Caco-2 (cell line): Measurements from ENCODE around the gene TNFSF15. TPM values are rescaled to one million over a fixed set of nuclear protein-coding genes. Genes with fewer than 3 reads are reported as not detected.

Source experiments
- BruUV-seq: library from RNA; stranded (reverse); fragments of 400-500 nt; replicated peaks from 2 replicates; lab custom pipeline; 2021; lab: Mats Ljungman, UMichigan
- CTCF ChIA-PET: fragments of 300-600 bp; sonication (Branson Sonifier 250); formaldehyde crosslinking; loops from one replicate; lab custom pipeline; 2022; ENCODE audit warnings: antibody characterized with exemption; lab: Charles Lee
- POLR2A ChIA-PET: fragments of 300-600 bp; sonication (Branson Sonifier 250); formaldehyde crosslinking; loops from one replicate; lab custom pipeline; 2022; ENCODE audit warnings: antibody characterized with exemption; lab: Charles Lee
- DNase-seq, 2 experiments: peaks; one replicate each; pipeline versions ENCODE4 v3.0.0 to v3.0.0-alpha.2; 2020 to 2022
- H3K27me3 ChIP-seq: replicated peaks from 2 replicates; pipeline ENCODE4 v1.6.0; 2011; ENCODE audit warnings: low read length; ENCODE audit not compliant: control insufficient read depth, insufficient read depth
- H3K36me3 ChIP-seq: 2 replicates; pipeline ENCODE4 v1.5.1; 2011; ENCODE audit warnings: low read length; ENCODE audit not compliant: control insufficient read depth, insufficient read depth
- H3K4me1 ChIP-seq: fragments of 250-450 bp; sonication (Bioruptor Pico); 2 replicates; pipeline ENCODE4 v1.5.1; 2020; ENCODE audit warnings: mild to moderate bottlenecking
- H3K4me3 ChIP-seq: 2 replicates; pipeline ENCODE4 v1.5.1; 2011; ENCODE audit warnings: low read depth, mild to moderate bottlenecking, control low read depth, low read length
- H3K9me3 ChIP-seq: fragments of 250-450 bp; sonication (Bioruptor Pico); 2 replicates; pipeline ENCODE4 v1.5.1; 2020; ENCODE audit warnings: mild to moderate bottlenecking, moderate library complexity
- H3K27ac Mint-ChIP-seq: one replicate; pipeline ENCODE4 v1.8.0; 2022; ENCODE audit warnings: mixed read lengths; ENCODE audit not compliant: unreplicated experiment
- H3K27me3 Mint-ChIP-seq: one replicate; pipeline ENCODE4 v1.8.0; 2022; ENCODE audit warnings: mixed read lengths; ENCODE audit not compliant: insufficient read depth, unreplicated experiment
- H3K36me3 Mint-ChIP-seq: one replicate; pipeline ENCODE4 v1.8.0; 2022; ENCODE audit warnings: mild to moderate bottlenecking, mixed read lengths; ENCODE audit not compliant: insufficient read depth, unreplicated experiment
- H3K4me1 Mint-ChIP-seq: one replicate; pipeline ENCODE4 v1.8.0; 2022; ENCODE audit warnings: low read depth, mixed read lengths; ENCODE audit not compliant: unreplicated experiment
- H3K4me3 Mint-ChIP-seq: one replicate; pipeline ENCODE4 v1.8.0; 2022; ENCODE audit warnings: mild to moderate bottlenecking, moderate library complexity, mixed read lengths; ENCODE audit not compliant: unreplicated experiment
- H3K9me3 Mint-ChIP-seq: one replicate; pipeline ENCODE4 v1.8.0; 2022; ENCODE audit warnings: mixed read lengths; ENCODE audit not compliant: unreplicated experiment
- CTCF ChIP-seq, 2 experiments: fragments of 200-600 bp in 1 of 2; IDR thresholded peaks; 1 replicate in 1 of 2; 2 replicates in 1 of 2; pipeline versions ENCODE4 v1.5.1 to v1.8.0; 2011 to 2022; ENCODE audit warnings: antibody characterized with exemption in 1 of 2, control low read depth in 1 of 2, inconsistent platforms in 1 of 2, low read depth in 1 of 2, low read length in 1 of 2, mild to moderate bottlenecking in 1 of 2, moderate library complexity in 1 of 2; ENCODE audit not compliant: insufficient read depth in 1 of 2, severe bottlenecking in 1 of 2, unreplicated experiment in 1 of 2
- intact Hi-C: fragments of 100-400 bp; cut with micrococcal nuclease; formaldehyde crosslinking; loops from one replicate; pipeline ENCODE4 v1.10.0; 2022; ENCODE audit not compliant: unreplicated experiment
- total RNA-seq: library from RNA; stranded (reverse); gene quantifications from 2 replicates; pipeline ENCODE4 v1.2.3, GENCODE V29; 2022

TNFSF15 gene
- total RNA-seq, 1 experiment from 2014 or later, result 0.66 TPM

GRCh38 chr9:114776683-114777399 lies 29.0 kb downstream of the TNFSF15 start:
- BruUV-seq, result no TSS peak
- no peak overlapping the region for H3K4me3 Mint-ChIP-seq
- no peak for DNase-seq
- intact Hi-C loops, result no loop called here
- CTCF ChIA-PET, result no interaction called here
- Histone ChIP-seq H3K27me3 (no peaks in the 10 kb centered on the region; the same call in 1 of the 2 replicates), H3K9me3 (no peaks in the 10 kb centered on the region), H3K4me1 (no peaks in the 10 kb centered on the region), H3K36me3 (no peaks in the 10 kb centered on the region), H3K4me3 (no peak overlapping the region)
- TF ChIP-seq CTCF (IDR thresholded peaks at IDR 0.05; ENCODE audit: insufficient read depth in 1 of 2, low read depth in 1 of 2, low read length in 1 of 2, severe bottlenecking in 1 of 2, unreplicated experiment in 1 of 2), result no peak
- no peaks in the 10 kb centered on the region for H3K4me1 Mint-ChIP-seq
- H3K27me3 Mint-ChIP-seq, result peaks cover 5% of the 10 kb centered on the region
- no peaks in the 10 kb centered on the region for H3K9me3 Mint-ChIP-seq
- no peaks in the 10 kb centered on the region for H3K36me3 Mint-ChIP-seq
- POLR2A ChIA-PET, result no interaction called here
- H3K27ac Mint-ChIP-seq, result no peak overlapping the region

DNA sequence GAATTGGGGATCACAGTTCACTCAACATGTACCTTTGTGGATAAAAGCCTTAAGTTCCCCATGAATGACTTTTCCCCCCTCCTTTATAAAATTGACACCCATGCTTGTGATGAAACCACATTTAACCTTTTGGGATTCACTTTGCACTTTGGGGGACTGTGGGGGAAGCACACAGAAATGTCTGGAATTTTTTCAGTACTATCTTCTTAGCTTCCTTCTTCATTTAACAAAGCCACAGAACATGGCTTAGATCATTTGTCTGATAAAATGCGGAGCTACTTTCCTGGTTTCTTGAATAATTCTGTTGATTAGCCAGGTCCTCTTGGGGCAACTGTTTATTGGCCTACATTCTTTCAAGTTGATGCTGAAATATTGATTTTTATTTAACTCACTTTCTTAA lies 29.9 kb downstream of the TNFSF15 start:
- H3K27me3 Mint-ChIP-seq, result peaks cover 5% of the 10 kb centered on the region
- intact Hi-C loops, result no loop called here
- no peaks in the 10 kb centered on the region for H3K36me3 Mint-ChIP-seq
- no peak overlapping the region for H3K27ac Mint-ChIP-seq
- DNase-seq, result no peak
- H3K9me3 Mint-ChIP-seq, result no peaks in the 10 kb centered on the region
- ChIA-PET POLR2A (no interaction called here), CTCF (no interaction called here)
- H3K4me1 ChIP-seq, result no peaks in the 10 kb centered on the region
- no TSS peak for BruUV-seq
- no peaks in the 10 kb centered on the region for H3K36me3 ChIP-seq
- H3K27me3 ChIP-seq, result no peaks in the 10 kb centered on the region; the same call in 1 of the 2 replicates
- H3K9me3 ChIP-seq, result no peaks in the 10 kb centered on the region
- H3K4me1 Mint-ChIP-seq, result no peaks in the 10 kb centered on the region
- TF ChIP-seq CTCF (IDR thresholded peaks at IDR 0.05; ENCODE audit: insufficient read depth in 1 of 2, low read depth in 1 of 2, low read length in 1 of 2, severe bottlenecking in 1 of 2, unreplicated experiment in 1 of 2), result no peak
- no peak overlapping the region for H3K4me3 ChIP-seq
- H3K4me3 Mint-ChIP-seq, result no peak overlapping the region

GRCh38 chr9:114775121-114775520 lies 30.7 kb downstream of the TNFSF15 start:
- Histone ChIP-seq H3K27me3 (no peaks in the 10 kb centered on the region; the same call in 1 of the 2 replicates), H3K4me3 (no peak overlapping the region), H3K4me1 (no peaks in the 10 kb centered on the region), H3K36me3 (no peaks in the 10 kb centered on the region), H3K9me3 (no peaks in the 10 kb centered on the region)
- DNase-seq, result no peak
- CTCF ChIA-PET, result no interaction called here
- POLR2A ChIA-PET, result no interaction called here
- BruUV-seq, result no TSS peak
- H3K9me3 Mint-ChIP-seq, result no peaks in the 10 kb centered on the region
- no peak overlapping the region for H3K27ac Mint-ChIP-seq
- TF ChIP-seq CTCF (IDR thresholded peaks at IDR 0.05; ENCODE audit: insufficient read depth in 1 of 2, low read depth in 1 of 2, low read length in 1 of 2, severe bottlenecking in 1 of 2, unreplicated experiment in 1 of 2), result no peak
- no peaks in the 10 kb centered on the region for H3K36me3 Mint-ChIP-seq
- H3K27me3 Mint-ChIP-seq, result peaks cover 5% of the 10 kb centered on the region
- H3K4me3 Mint-ChIP-seq, result no peak overlapping the region
- H3K4me1 Mint-ChIP-seq, result no peaks in the 10 kb centered on the region
- intact Hi-C loops, result no loop called here
